GM18520 (cell line): ENCODE results near the gene CTTNBP2.

ENCODE experiments used
- ATAC-seq: cut with Tn5 transposase; IDR thresholded peaks from one replicate; pipeline ENCODE4 v1.9.1; 2021; ENCODE audit not compliant: unreplicated experiment

The CTTNBP2 gene

GRCh38 chr7:117873310-117874190 is at the start of gene CTTNBP2:
Gene CTTNBP2, minus strand, starts transcription at chr7:117873441. Its CDS starts 26 bp downstream, at chr7:117873415.
- no peak for ATAC-seq

- no peak for ATAC-seq
These were observed 43.1 kb upstream of the CTTNBP2 start for GRCh38 chr7:117916309-117916708.

GRCh38 chr7:117912421-117912820 is 39.2 kb upstream of the CTTNBP2 start:
- no peak for ATAC-seq

- ATAC-seq, result no peak
These were observed 35.0 kb upstream of the CTTNBP2 start for GRCh38 chr7:117908031-117908795.

- ATAC-seq, result no peak
These were observed 33.9 kb upstream of the CTTNBP2 start for GRCh38 chr7:117907049-117907640.

GRCh38 chr7:117902314-117902889 is 29.2 kb upstream of the CTTNBP2 start:
- ATAC-seq, result no peak

- no peak for ATAC-seq
These were observed 28.0 kb upstream of the CTTNBP2 start for GRCh38 chr7:117901089-117901797.

- ATAC-seq, result no peak
These were observed 23.1 kb upstream of the CTTNBP2 start for GRCh38 chr7:117896339-117896738.

- no peak for ATAC-seq
These were observed 22.0 kb upstream of the CTTNBP2 start for GRCh38 chr7:117895276-117895675.

GRCh38 chr7:117894037-117894436 is 20.8 kb upstream of the CTTNBP2 start:
- ATAC-seq, result no peak

- no peak for ATAC-seq
These were observed 19.6 kb upstream of the CTTNBP2 start for GRCh38 chr7:117892821-117893220.

GRCh38 chr7:117889611-117890010 is 16.4 kb upstream of the CTTNBP2 start:
- ATAC-seq, result no peak

- no peak for ATAC-seq
These were observed 15.4 kb upstream of the CTTNBP2 start for GRCh38 chr7:117888627-117889026.

GRCh38 chr7:117882594-117882993 is 9.4 kb upstream of the CTTNBP2 start:
- ATAC-seq, result no peak

GRCh38 chr7:117876761-117877160 is 3.5 kb upstream of the CTTNBP2 start:
- ATAC-seq, result no peak

GRCh38 chr7:117875566-117875965 is 2.3 kb upstream of the CTTNBP2 start:
- no peak for ATAC-seq

- ATAC-seq, result no peak
These were observed 1.0 kb upstream of the CTTNBP2 start for GRCh38 chr7:117874191-117874700.

- ATAC-seq, result no peak
These were observed 506 bp downstream of the CTTNBP2 start for GRCh38 chr7:117872561-117873309.

- no peak for ATAC-seq
These were observed 1.3 kb downstream of the CTTNBP2 start for GRCh38 chr7:117871778-117872538.
